Measurements from ENCODE around the gene SMAD4. TPM values are rescaled to one million over a fixed set of nuclear protein-coding genes. Genes with fewer than 3 reads are reported as not detected.
A peak's percentile ranks its signal among the peaks of the same experiment; 100 is the strongest.

SMAD4 gene
- total RNA-seq, 1 donor from 2014 or later: 165 TPM

- no peak for DNase-seq (ENCODE audit: low spot score, unreplicated experiment)
- Mint-ChIP-seq H3K4me3 (ENCODE audit: low read depth) (peak overlapping the region; percentile 15), H3K27me3 (no peaks in the 10 kb centered on the region), H3K27ac (peak overlapping the region; percentile 92), H3K9me3 (ENCODE audit: low read depth) (peaks cover 9% of the 10 kb centered on the region), H3K36me3 (ENCODE audit: insufficient read depth) (peaks cover 4% of the 10 kb centered on the region), H3K4me1 (ENCODE audit: low read depth) (peaks cover 39% of the 10 kb centered on the region)
- TF ChIP-seq CTCF (IDR thresholded peaks at IDR 0.05; ENCODE audit: unreplicated experiment): no peak
These were observed 22.8 kb upstream of the SMAD4 start for GRCh38 chr18:51006948-51007789.

DNA sequence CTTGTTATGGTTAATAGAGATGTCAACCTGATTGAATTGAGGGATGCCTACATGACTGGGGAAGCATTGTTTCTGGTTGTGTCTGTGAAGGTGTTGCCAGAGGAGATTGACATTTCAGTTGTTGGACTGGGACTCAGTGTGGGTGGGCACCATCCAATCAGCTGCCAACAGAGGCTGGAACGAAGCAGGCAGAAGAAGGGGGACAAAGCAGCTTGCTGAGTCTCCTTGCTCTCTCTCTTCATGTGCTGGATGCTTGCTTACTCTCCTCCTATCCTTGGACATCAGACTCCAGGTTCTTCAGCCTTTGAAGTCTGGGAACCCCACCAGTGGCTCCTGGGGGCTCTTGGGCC lies 22.2 kb upstream of the SMAD4 start:
- H3K27ac Mint-ChIP-seq: peak overlapping the region; percentile 92
- peaks cover 3% of the 10 kb centered on the region for H3K36me3 Mint-ChIP-seq (ENCODE audit: insufficient read depth)

GRCh38 chr18:51009072-51009471 lies 20.9 kb upstream of the SMAD4 start:
- no peak for TF ChIP-seq CTCF (IDR thresholded peaks at IDR 0.05; ENCODE audit: unreplicated experiment)
- Mint-ChIP-seq H3K4me3 (ENCODE audit: low read depth) (no peak overlapping the region), H3K4me1 (ENCODE audit: low read depth) (peaks cover 39% of the 10 kb centered on the region), H3K36me3 (ENCODE audit: insufficient read depth) (peaks cover 2% of the 10 kb centered on the region), H3K27ac (no peak overlapping the region), H3K9me3 (ENCODE audit: low read depth) (peaks cover 3% of the 10 kb centered on the region), H3K27me3 (no peaks in the 10 kb centered on the region)
- DNase-seq (ENCODE audit: low spot score, unreplicated experiment): no peak

More for the DNA sequence above, 22.2 kb upstream of the SMAD4 start:
- H3K4me1 Mint-ChIP-seq (ENCODE audit: low read depth): peaks cover 39% of the 10 kb centered on the region
- H3K27me3 Mint-ChIP-seq: no peaks in the 10 kb centered on the region
- peaks cover 9% of the 10 kb centered on the region for H3K9me3 Mint-ChIP-seq (ENCODE audit: low read depth)
- H3K4me3 Mint-ChIP-seq (ENCODE audit: low read depth): no peak overlapping the region
- TF ChIP-seq CTCF (IDR thresholded peaks at IDR 0.05; ENCODE audit: unreplicated experiment): no peak
- no peak for DNase-seq (ENCODE audit: low spot score, unreplicated experiment)

DNA sequence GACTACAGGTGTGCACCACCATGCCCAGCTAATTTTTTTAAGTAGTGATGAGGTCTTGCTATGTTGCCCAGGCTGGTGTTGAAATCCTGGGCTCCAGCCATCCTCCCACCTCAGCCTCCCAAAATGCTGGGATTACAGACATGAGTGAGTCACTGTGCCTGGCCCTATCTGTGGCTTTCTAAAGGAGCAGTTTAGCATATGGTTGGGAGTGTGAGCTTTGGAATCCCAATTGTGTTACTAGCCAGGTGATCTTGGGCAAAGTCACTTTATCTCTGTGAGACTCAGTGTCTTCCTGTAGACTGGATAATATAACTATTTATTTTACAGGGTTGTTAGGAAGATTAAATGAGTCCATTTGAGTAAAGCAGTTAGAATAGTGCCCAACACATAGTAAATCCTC lies 19.8 kb upstream of the SMAD4 start:
- H3K27ac Mint-ChIP-seq: no peak overlapping the region
- H3K4me3 Mint-ChIP-seq (ENCODE audit: low read depth): no peak overlapping the region
- peaks cover 2% of the 10 kb centered on the region for H3K36me3 Mint-ChIP-seq (ENCODE audit: insufficient read depth)
- no peak for TF ChIP-seq CTCF (IDR thresholded peaks at IDR 0.05; ENCODE audit: unreplicated experiment)
- no peak for DNase-seq (ENCODE audit: low spot score, unreplicated experiment)
- peaks cover 37% of the 10 kb centered on the region for H3K4me1 Mint-ChIP-seq (ENCODE audit: low read depth)
- no peaks in the 10 kb centered on the region for H3K27me3 Mint-ChIP-seq
- H3K9me3 Mint-ChIP-seq (ENCODE audit: low read depth): peaks cover 3% of the 10 kb centered on the region

DNA sequence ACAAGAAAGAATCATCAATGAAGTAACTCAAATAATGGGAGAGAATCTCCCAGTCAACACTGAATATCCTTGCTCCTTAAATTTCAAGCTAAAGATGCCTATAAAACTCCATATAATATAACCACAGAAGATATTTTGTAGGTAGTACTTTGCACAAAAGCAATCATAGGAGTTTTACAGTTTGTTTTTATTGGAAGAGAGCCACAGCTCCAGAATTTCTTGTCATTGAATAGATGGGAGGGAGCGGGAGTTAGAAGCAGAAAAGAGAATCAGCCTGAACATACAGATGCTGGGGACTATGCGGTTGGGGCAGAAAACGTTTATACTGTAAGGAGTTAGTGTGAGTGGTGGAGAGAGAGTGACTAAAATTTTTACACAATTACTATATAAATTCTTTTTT lies 18.3 kb upstream of the SMAD4 start:
- no peak for DNase-seq (ENCODE audit: low spot score, unreplicated experiment)
- no peaks in the 10 kb centered on the region for H3K9me3 Mint-ChIP-seq (ENCODE audit: low read depth)
- H3K4me3 Mint-ChIP-seq (ENCODE audit: low read depth): no peak overlapping the region
- H3K4me1 Mint-ChIP-seq (ENCODE audit: low read depth): peaks cover 22% of the 10 kb centered on the region
- no peak overlapping the region for H3K27ac Mint-ChIP-seq
- TF ChIP-seq CTCF (IDR thresholded peaks at IDR 0.05; ENCODE audit: unreplicated experiment): no peak
- peaks cover 2% of the 10 kb centered on the region for H3K36me3 Mint-ChIP-seq (ENCODE audit: insufficient read depth)
- no peaks in the 10 kb centered on the region for H3K27me3 Mint-ChIP-seq
